GM18858 (cell line): Measurements from ENCODE around the gene ZMIZ1.
A peak's percentile ranks its signal among the peaks of the same experiment; 100 is the strongest.

Experiments used
- ATAC-seq: cut with Tn5 transposase; IDR thresholded peaks from one replicate; pipeline ENCODE4 v1.9.1; 2021; ENCODE audit not compliant: unreplicated experiment

The ZMIZ1 gene

GRCh38 chr10:79314761-79315601 lies 246.2 kb downstream of the ZMIZ1 start:
- ATAC-seq = no peak

- ATAC-seq = no peak
Measured at GRCh38 chr10:79315602-79315920, 246.8 kb downstream of the ZMIZ1 start.

- ATAC-seq = peak; percentile 79
Measured at GRCh38 chr10:79316671-79317431, 248.1 kb downstream of the ZMIZ1 start.

DNA sequence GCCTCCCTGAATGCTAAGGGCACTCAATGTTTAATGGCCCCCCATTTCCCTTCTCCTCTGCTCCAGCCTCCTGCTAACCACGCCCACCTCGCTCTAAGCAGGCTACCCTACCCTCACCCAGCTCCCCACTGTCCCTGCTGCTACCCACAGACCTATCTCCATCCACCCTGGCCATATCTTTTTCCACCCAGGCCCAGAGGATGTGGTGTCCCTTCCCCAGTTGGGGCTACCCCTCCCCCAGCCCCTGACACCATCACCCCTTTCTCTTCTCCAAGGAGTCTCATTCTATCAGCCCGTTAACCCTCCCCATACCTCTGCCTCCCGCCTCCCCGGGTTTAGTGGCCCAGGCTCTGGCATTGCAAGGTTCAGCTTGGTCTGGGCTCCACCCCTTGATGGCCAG lies 249.6 kb downstream of the ZMIZ1 start:
- ATAC-seq = no peak

GRCh38 chr10:79319115-79319771 lies 250.5 kb downstream of the ZMIZ1 start:
- no peak for ATAC-seq

- ATAC-seq = no peak
Measured at GRCh38 chr10:79320316-79320715, 251.6 kb downstream of the ZMIZ1 start.

DNA sequence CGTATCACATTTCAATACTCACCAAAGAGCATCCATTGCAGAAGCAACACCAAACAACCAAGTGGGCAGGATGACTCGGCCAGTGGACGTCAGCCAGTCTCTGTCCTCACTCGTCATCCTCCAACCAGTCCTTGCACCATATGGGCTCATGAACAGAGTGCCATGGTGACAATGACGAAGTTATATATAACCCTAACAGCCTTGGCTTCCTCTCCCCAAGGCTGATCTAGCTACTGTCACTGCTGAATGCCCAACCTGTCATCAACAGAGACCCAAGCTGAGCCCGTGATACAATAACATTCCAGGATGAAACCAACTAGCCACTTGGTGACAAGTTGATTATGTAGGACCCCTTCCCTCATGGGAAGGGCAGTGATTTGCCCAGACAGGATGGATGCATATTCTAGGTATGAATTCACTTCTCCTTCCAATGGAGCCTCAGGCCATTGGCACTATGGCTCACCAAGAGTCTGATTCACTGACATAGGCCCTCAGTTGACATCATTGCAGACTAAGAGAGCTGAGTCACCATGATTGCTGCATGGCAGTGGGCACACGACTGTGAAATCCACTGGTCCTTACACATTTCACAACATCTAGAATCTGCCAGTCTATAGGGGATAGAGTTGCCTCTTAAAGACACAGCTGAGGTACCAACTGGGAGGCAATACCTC lies 252.2 kb downstream of the ZMIZ1 start:
- no peak for ATAC-seq

GRCh38 chr10:79321494-79321882 lies 252.7 kb downstream of the ZMIZ1 start:
- ATAC-seq = no peak

DNA sequence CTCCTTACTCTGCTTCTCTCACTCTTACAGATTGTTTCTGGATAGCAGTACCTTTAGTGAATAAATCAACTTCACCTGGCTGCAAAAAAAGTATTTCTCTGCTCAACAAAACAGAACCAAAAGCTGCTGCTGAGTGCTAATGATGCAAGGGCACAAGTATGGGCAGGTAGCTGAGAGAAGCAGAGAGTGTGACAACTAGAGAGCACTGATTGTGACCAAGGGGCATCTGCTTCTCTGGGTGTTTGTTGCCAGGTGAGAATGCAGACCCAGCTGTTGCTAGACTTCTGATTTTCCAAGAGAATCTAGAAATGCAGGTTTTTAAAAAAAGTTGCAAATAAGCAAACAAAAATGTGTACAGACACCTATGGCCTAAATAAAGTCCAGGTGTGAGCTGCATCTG lies 253.2 kb downstream of the ZMIZ1 start:
- no peak for ATAC-seq

DNA sequence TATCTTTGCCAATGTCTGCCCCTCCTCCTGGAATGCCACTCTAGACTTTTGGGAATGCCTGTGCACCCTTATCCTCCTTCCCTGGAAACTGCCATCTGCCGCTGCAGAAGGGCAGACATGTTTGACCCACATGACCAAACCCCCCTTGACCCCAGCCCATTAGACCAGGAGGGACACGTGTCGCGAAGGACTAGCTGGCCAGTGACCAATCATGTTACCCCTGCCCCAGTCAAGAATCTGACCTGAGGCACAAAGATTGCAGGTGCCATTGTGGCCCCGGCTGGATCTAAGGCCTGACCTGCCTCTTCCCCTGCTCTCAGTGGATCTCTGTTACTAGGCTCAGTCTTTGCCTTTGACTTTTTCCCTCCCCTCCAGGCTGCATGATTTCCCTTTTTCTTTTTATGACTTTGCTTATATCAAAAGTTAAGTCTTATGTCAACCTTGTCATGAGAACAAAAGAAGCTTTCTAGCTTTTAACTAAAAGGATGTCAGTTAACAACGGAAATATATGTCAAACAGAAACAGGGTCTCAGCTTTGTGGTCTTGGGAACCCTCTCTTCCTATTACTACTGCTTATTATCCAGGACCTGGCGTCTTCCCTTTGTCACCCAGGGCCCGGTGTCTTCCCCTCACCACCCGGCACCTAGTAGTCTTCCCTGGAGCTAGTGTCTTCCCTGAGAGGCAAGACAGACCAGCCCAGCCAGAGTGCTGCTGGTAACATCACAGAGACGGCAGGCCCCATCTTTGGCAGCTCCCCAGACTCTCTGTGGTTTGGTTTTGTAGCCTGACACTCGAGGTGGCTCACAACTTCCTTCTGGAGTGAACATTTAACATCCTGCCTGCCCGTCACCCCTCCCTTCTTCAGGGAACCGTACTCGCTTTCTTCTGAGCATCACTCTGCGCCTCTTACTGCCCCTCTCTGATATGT lies 254.1 kb downstream of the ZMIZ1 start:
- no peak for ATAC-seq

DNA sequence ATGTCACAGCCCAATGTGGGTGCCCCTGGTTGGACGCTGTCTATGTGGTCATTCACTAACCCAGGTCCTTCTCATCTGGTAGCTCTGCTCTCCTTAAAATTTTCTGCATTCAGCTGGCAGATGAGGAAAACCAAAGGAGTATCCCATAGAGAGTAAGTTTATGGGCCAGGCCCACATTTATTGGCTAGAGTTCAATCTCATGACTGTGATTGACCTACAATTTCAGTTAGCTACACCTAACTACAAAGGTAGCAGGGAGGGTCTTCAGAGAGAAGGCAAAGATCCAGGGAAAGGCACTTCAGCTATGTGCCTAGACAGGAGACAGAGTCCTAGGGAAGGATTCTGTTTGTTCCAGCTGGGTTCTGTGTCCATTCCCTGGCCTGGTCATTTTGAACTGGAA lies 254.8 kb downstream of the ZMIZ1 start:
- ATAC-seq = no peak

DNA sequence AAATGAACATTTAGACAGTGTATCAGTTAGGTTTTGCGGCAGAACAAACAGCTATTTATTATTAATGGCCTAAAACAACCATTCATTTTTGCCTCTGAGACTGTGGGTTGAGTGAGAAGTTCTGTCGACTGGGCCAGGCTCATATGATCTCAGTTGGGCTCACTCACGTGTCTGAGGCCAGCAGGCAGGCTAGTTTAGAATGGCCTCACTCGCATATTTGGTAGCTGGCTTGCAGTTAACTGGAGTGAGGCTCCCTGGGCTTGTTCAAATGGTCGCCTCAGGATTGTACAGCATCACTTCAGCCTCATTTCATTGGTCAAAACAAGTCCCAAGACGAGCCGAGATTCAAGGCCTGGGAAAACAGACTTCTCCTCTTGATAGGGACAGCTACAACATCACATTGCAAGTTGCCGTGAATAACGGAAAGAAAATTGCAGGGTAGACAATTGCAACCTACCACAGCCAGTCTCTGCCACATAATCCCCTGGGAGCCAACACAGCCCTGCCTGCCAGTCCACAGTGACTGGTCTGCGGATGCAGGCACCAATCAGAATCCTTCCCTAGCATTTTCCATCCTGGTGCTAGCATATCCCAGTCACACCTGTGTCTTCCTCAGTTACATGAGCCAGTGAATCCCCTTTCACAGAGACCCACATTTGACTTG lies 255.4 kb downstream of the ZMIZ1 start:
- ATAC-seq = no peak

DNA sequence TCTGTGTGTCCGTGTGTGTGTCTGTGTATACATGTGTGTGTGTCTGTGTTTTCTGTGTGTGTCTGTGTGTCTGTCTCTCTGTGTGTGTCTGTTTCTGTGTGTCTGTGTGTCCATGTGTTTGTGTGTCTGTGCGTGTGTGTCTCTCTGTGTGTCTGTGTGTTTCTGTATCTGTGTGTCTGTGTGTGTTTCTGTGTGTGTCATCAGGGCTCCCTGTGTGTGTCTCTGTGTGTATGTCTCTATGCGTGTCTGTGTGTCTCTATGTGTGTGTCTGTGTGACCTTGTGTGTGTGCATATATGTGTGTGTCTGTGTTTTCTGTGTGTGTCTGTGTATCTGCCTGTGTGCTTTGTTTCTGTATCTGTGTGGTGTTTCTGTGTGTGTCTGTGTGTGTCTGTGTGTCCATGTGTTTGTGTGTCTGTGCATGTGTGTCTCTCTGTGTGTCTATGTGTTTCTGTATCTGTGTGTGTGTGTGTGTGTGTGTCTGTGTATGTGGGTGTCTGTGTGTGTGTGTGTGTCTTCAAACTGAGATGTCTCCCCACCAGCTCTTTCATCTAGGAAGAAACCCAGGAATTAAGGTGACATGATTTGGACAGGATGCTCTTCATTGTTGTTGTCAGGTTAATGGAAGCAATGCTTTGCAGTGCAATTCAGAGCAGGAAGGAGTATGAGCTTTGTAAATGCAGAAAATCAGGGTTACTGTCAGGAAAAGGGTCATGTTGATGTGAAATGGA lies 257.8 kb downstream of the ZMIZ1 start:
- ATAC-seq = no peak

- peak; percentile 32 for ATAC-seq
Measured at GRCh38 chr10:79327090-79327457, 258.3 kb downstream of the ZMIZ1 start.

GRCh38 chr10:79328147-79328701 lies 259.5 kb downstream of the ZMIZ1 start:
- ATAC-seq = no peak

DNA sequence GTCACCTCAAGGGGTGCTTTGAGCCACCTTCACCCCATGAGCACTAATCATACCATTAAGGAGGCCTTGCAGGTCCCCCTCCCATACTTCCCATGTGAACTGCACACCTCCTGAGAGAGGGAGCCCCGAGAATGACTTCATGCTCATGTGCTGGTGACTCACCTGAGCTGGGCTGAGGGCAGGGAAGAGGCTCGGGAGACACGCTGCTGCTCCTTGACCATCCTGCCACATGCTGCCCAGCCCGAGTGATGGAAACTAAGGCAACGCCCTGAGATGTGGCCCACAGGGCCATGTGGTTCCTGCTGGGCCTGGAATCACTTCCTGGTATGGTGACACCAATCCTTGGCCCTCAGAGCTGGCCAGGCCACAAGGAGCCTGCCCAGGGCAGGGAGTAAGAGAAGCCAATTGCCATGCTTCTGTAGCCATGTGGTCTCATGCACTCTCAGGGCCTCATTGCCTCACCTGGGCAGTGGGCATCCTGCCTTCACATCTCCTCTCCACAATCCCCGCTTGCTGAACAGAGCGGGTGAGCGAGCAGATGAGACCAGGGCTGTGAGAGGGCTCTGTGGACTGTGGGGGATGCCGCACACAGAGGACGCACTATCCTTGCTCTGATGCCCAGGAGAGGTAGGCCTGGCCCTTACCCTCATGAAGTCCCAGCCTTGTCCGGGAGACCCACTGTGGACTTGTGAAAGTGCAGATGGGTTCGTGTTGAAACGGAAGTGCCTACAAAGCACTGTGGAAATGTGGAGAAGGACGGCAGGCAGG lies 260.2 kb downstream of the ZMIZ1 start:
- no peak for ATAC-seq

DNA sequence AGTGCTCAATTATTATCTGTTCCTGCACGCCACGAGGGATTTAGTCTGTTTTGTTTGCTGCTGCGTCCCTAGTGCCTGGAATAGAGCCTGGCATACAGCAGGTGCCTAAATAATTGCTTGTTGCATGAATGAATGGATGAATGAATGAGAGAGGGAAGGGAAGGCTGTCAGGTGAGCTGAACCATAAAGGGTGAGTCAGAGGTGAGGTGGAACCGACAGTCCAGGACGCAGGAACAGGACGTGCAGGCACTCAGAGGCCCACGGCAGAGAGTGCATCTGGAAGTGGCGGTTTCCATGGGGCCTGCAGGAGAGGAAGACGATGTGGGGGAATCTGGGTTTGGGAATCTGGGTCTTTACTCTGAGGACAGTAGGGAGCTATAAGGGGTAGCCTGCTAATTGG lies 260.8 kb downstream of the ZMIZ1 start:
- ATAC-seq = no peak

DNA sequence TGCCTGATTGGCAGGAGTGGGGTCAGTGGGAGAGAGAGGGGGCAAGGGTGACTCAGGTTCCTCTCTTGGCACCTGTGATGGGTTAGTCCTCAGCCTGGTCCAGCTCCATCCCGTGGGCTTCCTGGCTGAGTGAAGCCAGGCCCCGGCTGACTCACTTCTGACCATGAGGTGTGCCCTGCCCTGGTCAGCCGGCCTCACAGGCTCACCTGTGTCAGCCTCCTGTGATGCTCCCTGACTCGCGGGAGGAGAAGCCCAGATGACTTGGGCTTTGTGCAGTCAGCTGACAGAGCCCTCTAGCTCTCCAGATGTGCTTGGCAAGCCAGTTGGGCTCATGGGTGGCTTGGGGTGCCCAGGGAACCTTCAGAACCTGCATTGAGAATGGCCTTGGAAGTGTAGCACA lies 262.5 kb downstream of the ZMIZ1 start:
- ATAC-seq = peak; percentile 18
